ENCODE results near the gene PRELP. TPM values are rescaled to one million over a fixed set of nuclear protein-coding genes. Genes with fewer than 3 reads are reported as not detected.

PRELP gene
- total and polyA plus RNA-seq, 7 donors: 0.92 to 133 (median 45.7) TPM

DNA sequence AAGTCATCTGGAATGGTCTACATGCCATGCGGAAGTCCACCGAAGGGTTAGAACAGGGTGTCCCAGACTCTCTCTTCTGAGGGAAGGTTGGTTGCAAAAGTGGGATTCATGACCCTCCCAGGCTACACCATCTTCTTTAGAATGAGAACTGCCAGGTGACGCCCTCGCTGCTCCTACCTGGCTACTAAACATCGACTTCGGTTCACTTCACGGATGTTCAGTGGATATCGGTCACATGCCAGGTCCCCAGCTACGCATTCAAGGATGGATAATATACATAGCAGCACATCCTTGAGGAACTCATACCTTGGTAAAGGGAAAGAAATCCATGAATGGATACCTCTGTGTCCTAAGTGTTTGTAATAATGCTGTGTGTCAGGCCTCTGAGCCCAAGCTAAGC, 15.0 kb downstream of the PRELP start:
- TF ChIP-seq POLR2AphosphoS5 (IDR thresholded peaks at IDR 0.05) (peak in 2 of 4 donors; percentile 55 to 70), POLR2A (IDR thresholded peaks at IDR 0.05) (no peak)
- WGBS, 2 donors: 96 to 98% methylated on average over 9 of the region's 9 CpGs
- intact Hi-C loops (cut with DNase I): no loop called here
- Histone ChIP-seq H3K4me3 (no peak overlapping the region), H3K4me1 (peaks cover 0 to 40% (median 28%) of the 10 kb centered on the region in 4 donors), H3K27me3 (no peaks in the 10 kb centered on the region), H3K9me3 (no peaks in the 10 kb centered on the region), H3K27ac (peak overlapping the region; percentile 6 to 96 (median 32)), H3K36me3 (peaks cover 10 to 33% (median 18%) of the 10 kb centered on the region in 4 donors)
- no peak for DNase-seq

GRCh38 chr1:203491664-203492063, 16.1 kb downstream of the PRELP start:
- H3K4me3 ChIP-seq: no peak overlapping the region
- H3K27me3 ChIP-seq: no peaks in the 10 kb centered on the region
- H3K27ac ChIP-seq: peak overlapping the region in 1 of 4 donors; percentile 1
- H3K9me3 ChIP-seq: no peaks in the 10 kb centered on the region
- DNase-seq: no peak
- WGBS, 2 donors: 88 to 89% methylated on average over 9 of the region's 9 CpGs
- TF ChIP-seq, protein P1, sequence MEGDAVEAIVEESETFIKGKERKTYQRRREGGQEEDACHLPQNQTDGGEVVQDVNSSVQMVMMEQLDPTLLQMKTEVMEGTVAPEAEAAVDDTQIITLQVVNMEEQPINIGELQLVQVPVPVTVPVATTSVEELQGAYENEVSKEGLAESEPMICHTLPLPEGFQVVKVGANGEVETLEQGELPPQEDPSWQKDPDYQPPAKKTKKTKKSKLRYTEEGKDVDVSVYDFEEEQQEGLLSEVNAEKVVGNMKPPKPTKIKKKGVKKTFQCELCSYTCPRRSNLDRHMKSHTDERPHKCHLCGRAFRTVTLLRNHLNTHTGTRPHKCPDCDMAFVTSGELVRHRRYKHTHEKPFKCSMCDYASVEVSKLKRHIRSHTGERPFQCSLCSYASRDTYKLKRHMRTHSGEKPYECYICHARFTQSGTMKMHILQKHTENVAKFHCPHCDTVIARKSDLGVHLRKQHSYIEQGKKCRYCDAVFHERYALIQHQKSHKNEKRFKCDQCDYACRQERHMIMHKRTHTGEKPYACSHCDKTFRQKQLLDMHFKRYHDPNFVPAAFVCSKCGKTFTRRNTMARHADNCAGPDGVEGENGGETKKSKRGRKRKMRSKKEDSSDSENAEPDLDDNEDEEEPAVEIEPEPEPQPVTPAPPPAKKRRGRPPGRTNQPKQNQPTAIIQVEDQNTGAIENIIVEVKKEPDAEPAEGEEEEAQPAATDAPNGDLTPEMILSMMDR (IDR thresholded peaks at IDR 0.05): no peak
- peak in 2 of 4 donors; percentile 60 to 61 for TF ChIP-seq POLR2AphosphoS5 (IDR thresholded peaks at IDR 0.05)
- intact Hi-C loops (cut with DNase I): no loop called here
- H3K36me3 ChIP-seq: peaks cover 4 to 22% (median 9%) of the 10 kb centered on the region in 4 donors
- H3K4me1 ChIP-seq: peaks cover 0 to 31% (median 21%) of the 10 kb centered on the region in 4 donors

GRCh38 chr1:203492082-203492747, 16.6 kb downstream of the PRELP start:
- intact Hi-C loops (cut with DNase I): no loop called here
- Histone ChIP-seq H3K27me3 (no peaks in the 10 kb centered on the region), H3K4me1 (peaks cover 0 to 25% (median 16%) of the 10 kb centered on the region in 4 donors), H3K27ac (no peak overlapping the region), H3K9me3 (no peaks in the 10 kb centered on the region), H3K36me3 (peaks cover 0 to 16% (median 7%) of the 10 kb centered on the region in 4 donors), H3K4me3 (no peak overlapping the region)
- no peak for DNase-seq
- TF ChIP-seq, protein P1 (IDR thresholded peaks at IDR 0.05): no peak
- TF ChIP-seq EP300 (IDR thresholded peaks at IDR 0.05) (no peak), POLR2AphosphoS5 (IDR thresholded peaks at IDR 0.05) (peak in 2 of 4 donors; percentile 1), POLR2A (IDR thresholded peaks at IDR 0.05) (no peak)
- WGBS, 2 donors: 51 to 69% methylated on average over 8 of the region's 8 CpGs

DNA sequence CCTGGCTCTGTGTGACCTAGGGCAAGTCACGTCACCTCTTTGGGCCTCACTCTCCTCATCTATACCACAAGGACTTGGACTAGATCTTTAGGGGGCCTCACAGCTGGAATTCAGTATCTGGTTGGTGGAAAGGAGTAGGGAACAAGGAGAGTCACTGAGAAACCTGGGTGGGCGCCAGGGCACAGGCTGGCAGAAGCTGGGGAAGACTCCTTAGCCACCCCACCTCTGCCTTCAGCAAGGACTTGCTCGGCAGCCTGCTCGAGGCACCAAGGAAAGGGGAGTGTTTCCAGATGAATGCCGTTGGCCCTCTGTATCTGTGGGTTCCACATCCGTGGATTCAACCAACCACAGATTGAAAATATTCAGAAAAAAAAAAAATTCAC, 17.1 kb downstream of the PRELP start:
- H3K4me1 ChIP-seq: peaks cover 0 to 20% (median 11%) of the 10 kb centered on the region in 4 donors
- peaks cover 0 to 16% (median 7%) of the 10 kb centered on the region in 4 donors for H3K36me3 ChIP-seq
- TF ChIP-seq, protein P1 (IDR thresholded peaks at IDR 0.05): no peak
- TF ChIP-seq POLR2AphosphoS5 (IDR thresholded peaks at IDR 0.05): peak in 1 of 4 donors; percentile 28
- 86 to 92% methylated on average over 6 of the region's 6 CpGs for WGBS, 2 donors
- no peaks in the 10 kb centered on the region for H3K9me3 ChIP-seq
- DNase-seq: peak; percentile 76
- intact Hi-C loops (cut with DNase I): no loop called here
- H3K4me3 ChIP-seq: no peak overlapping the region
- H3K27ac ChIP-seq: no peak overlapping the region
- no peaks in the 10 kb centered on the region for H3K27me3 ChIP-seq

DNA sequence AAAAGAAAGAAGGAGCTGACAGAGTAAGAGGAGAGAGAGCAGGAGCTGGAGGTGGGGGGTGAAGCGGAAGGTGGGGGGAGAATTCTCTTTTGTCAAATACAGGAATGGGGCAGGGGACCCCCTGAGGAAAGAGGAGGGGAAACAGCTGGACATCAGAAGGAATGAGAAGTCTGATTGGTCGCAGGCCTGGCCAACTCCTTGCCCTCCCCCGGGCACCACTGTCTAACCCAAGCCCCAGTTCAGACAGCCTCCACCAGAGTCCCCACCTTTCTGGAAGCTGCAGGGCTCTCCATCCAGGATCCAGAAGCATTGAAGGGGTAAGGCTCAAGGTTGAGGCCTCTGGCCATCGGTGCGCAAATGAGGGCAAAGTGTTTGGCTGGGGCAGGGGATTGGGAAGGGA, 18.3 kb downstream of the PRELP start, which contains the start of gene OPTC:
TSS of gene OPTC (plus strand) at position 253 of the 400 bp plus-strand sequence. CDS start 1,853 bp downstream, outside the sequence.
- intact Hi-C loops (cut with DNase I): no loop called here
- Histone ChIP-seq H3K4me3 (no peak within 1 kb of the TSS), H3K27me3 (no peaks in the 10 kb centered on the region), H3K27ac (no peak within 1 kb of the TSS), H3K36me3 (peaks cover 0 to 9% (median 4%) of the 10 kb centered on the region in 4 donors), H3K4me1 (peaks cover 0 to 10% (median 2%) of the 10 kb centered on the region in 4 donors), H3K9me3 (no peaks in the 10 kb centered on the region)
- WGBS, 2 donors: 90 to 92% methylated on average over 5 of the region's 5 CpGs
- TF ChIP-seq EP300 (IDR thresholded peaks at IDR 0.05): no peak
- TF ChIP-seq POLR2AphosphoS5 (IDR thresholded peaks at IDR 0.05): peak in 1 of 4 donors; percentile 19
- DNase-seq: no peak

Data from sigmoid colon (tissue), 7 donors.